ENCODE measurements around the gene LCK.
"Not testable (repeated sequence)": the region's sequence is repeated elsewhere in the genome, so short reads cannot be mapped to it uniquely, and the experiment has no call there.

LCK gene

DNA sequence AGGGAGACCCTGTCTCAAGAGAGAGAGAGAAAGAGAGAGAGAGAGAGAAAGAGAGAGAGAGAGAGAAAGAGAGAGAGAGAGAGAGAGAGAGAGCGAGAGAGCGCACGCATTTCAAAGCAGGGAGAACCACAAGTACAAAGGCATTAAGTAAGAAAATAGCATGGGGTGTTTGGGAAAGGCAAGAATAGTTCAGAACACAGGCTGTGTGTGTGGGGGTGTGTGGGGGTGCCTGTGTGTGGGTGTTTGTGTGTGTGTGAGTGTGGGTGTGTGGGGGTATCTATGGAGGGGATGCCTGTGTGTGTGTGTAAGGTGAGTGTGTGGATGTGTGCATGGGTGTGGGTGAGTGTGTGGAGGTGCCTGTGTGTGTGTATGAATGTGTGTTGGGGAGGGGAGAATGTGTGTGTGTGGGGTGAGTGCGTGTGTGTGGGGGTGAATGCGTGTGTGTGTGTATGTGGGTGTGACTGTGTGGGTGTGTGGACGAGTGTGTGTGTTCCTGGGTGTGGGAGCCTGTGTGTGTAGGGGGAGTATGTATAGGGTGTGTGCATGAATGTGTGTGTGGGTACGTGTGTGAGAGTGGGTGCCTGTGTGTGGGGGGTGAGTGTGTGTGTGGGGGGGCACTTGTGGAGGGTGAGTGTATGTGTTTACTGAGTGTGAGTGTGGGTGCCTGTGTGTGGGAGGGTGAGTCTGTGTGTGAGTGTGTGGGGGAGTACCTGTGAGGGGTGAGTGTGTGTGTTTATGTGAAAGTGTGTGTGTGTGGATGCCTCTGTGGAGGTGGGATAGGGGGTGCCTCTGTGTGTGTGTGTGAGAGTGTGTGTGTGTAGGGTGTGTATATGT is 21.7 kb downstream of the LCK start:
- TF ChIP-seq, protein P1, sequence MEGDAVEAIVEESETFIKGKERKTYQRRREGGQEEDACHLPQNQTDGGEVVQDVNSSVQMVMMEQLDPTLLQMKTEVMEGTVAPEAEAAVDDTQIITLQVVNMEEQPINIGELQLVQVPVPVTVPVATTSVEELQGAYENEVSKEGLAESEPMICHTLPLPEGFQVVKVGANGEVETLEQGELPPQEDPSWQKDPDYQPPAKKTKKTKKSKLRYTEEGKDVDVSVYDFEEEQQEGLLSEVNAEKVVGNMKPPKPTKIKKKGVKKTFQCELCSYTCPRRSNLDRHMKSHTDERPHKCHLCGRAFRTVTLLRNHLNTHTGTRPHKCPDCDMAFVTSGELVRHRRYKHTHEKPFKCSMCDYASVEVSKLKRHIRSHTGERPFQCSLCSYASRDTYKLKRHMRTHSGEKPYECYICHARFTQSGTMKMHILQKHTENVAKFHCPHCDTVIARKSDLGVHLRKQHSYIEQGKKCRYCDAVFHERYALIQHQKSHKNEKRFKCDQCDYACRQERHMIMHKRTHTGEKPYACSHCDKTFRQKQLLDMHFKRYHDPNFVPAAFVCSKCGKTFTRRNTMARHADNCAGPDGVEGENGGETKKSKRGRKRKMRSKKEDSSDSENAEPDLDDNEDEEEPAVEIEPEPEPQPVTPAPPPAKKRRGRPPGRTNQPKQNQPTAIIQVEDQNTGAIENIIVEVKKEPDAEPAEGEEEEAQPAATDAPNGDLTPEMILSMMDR (IDR thresholded peaks at IDR 0.05; ENCODE audit: low read depth, low read length, missing control alignments): no peak
- no peak for DNase-seq (ENCODE audit: extremely low read depth, low read depth)
- no peak overlapping the region for H3K4me3 ChIP-seq (replicated peaks; ENCODE audit: low read depth, low read length)

DNA sequence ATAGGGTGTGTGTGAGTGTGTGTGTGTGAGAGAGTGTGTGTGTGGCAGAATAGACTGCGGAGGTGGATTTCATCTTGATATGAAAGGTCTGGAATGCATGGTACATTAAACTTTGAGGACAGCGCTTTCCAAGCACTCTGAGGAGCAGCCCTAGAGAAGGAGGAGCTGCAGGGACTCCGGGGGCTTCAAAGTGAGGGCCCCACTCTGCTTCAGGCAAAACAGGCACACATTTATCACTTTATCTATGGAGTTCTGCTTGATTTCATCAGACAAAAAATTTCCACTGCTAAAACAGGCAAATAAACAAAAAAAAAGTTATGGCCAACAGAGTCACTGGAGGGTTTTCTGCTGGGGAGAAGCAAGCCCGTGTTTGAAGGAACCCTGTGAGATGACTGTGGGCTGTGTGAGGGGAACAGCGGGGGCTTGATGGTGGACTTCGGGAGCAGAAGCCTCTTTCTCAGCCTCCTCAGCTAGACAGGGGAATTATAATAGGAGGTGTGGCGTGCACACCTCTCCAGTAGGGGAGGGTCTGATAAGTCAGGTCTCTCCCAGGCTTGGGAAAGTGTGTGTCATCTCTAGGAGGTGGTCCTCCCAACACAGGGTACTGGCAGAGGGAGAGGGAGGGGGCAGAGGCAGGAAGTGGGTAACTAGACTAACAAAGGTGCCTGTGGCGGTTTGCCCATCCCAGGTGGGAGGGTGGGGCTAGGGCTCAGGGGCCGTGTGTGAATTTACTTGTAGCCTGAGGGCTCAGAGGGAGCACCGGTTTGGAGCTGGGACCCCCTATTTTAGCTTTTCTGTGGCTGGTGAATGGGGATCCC is 22.5 kb downstream of the LCK start:
- no peak overlapping the region for H3K4me3 ChIP-seq (replicated peaks; ENCODE audit: low read depth, low read length)
- no peak for DNase-seq (ENCODE audit: extremely low read depth, low read depth)
- TF ChIP-seq, protein P1 (IDR thresholded peaks at IDR 0.05; ENCODE audit: low read depth, low read length, missing control alignments): no peak

DNA sequence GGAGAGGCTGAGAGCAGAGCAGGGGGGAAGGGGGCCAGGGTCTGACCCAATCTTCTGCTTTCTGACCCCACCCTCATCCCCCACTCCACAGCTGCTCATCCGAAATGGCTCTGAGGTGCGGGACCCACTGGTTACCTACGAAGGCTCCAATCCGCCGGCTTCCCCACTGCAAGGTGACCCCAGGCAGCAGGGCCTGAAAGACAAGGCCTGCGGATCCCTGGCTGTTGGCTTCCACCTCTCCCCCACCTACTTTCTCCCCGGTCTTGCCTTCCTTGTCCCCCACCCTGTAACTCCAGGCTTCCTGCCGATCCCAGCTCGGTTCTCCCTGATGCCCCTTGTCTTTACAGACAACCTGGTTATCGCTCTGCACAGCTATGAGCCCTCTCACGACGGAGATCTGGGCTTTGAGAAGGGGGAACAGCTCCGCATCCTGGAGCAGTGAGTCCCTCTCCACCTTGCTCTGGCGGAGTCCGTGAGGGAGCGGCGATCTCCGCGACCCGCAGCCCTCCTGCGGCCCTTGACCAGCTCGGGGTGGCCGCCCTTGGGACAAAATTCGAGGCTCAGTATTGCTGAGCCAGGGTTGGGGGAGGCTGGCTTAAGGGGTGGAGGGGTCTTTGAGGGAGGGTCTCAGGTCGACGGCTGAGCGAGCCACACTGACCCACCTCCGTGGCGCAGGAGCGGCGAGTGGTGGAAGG is 23.7 kb downstream of the LCK start:
- H3K4me3 ChIP-seq (replicated peaks; ENCODE audit: low read depth, low read length): no peak overlapping the region
- no peak for DNase-seq (ENCODE audit: extremely low read depth, low read depth)

DNA sequence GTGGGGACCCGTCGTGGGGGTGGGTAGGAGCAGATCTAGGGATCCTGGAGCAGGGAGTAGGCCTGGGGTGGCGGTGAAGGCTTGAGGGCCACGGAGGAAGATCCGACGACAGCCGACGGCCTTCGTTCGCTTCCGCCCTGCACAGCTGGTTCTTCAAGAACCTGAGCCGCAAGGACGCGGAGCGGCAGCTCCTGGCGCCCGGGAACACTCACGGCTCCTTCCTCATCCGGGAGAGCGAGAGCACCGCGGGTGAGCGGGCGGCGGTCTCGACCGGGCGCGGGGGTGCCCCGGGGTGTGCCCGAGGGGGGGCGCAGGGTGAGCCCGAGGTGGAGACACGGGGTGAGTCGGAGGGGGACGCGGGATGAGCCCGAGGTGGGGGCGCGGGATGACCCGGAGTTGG is 24.4 kb downstream of the LCK start:
- H3K4me3 ChIP-seq (replicated peaks; ENCODE audit: low read depth, low read length): no peak overlapping the region
- TF ChIP-seq, protein P1 (IDR thresholded peaks at IDR 0.05; ENCODE audit: low read depth, low read length, missing control alignments): no peak
- no peak for DNase-seq (ENCODE audit: extremely low read depth, low read depth)

More for the DNA sequence above, 23.7 kb downstream of the LCK start:
- TF ChIP-seq, protein P1 (IDR thresholded peaks at IDR 0.05; ENCODE audit: low read depth, low read length, missing control alignments): no peak

DNA sequence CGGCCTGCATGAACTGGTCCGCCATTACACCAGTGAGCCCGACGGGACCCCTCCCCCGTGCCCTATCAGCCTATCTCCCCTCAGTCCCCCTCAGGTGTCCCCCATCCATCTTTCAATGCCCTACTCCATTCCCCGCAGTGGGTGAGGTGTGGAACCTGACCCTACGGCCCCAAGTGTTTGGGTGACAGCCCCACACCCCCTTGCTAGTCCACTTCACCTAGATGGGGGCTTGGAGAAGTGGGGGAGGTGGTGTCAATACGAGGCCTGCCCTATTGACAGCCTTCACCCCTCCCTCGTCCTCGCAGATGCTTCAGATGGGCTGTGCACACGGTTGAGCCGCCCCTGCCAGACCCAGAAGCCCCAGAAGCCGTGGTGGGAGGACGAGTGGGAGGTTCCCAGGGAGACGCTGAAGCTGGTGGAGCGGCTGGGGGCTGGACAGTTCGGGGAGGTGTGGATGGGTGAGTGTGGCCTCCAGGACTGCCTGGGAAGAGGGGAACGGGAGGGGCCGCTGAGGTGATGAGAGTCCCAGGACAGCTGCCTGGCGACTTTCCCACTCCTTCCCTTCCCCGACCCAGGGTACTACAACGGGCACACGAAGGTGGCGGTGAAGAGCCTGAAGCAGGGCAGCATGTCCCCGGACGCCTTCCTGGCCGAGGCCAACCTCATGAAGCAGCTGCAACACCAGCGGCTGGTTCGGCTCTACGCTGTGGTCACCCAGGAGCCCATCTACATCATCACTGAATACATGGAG is 25.1 kb downstream of the LCK start:
- TF ChIP-seq, protein P1 (IDR thresholded peaks at IDR 0.05; ENCODE audit: low read depth, low read length, missing control alignments): no peak
- no peak for DNase-seq (ENCODE audit: extremely low read depth, low read depth)
- no peak overlapping the region for H3K4me3 ChIP-seq (replicated peaks; ENCODE audit: low read depth, low read length)

GRCh38 chr1:32284777-32285176 is 33.7 kb downstream of the LCK start:
- H3K4me3 ChIP-seq (replicated peaks; ENCODE audit: low read depth, low read length); DNase-seq (ENCODE audit: extremely low read depth, low read depth): not testable (repeated sequence)
